GM15510 (cell line): Measurements from ENCODE around the gene CYBC1.

Experiments used
- POLR2A ChIP-seq: IDR thresholded peaks from 3 replicates; pipeline ENCODE4 v1.6.1; 2011; ENCODE audit warnings: borderline replicate concordance; ENCODE audit not compliant: insufficient read length; ENCODE audit errors: extremely low read depth

The CYBC1 gene

GRCh38 chr17:82399041-82399441 is 51.5 kb downstream of the CYBC1 start:
- no peak for TF ChIP-seq POLR2A

GRCh38 chr17:82397449-82398335 is 52.9 kb downstream of the CYBC1 start:
- no peak for TF ChIP-seq POLR2A

DNA sequence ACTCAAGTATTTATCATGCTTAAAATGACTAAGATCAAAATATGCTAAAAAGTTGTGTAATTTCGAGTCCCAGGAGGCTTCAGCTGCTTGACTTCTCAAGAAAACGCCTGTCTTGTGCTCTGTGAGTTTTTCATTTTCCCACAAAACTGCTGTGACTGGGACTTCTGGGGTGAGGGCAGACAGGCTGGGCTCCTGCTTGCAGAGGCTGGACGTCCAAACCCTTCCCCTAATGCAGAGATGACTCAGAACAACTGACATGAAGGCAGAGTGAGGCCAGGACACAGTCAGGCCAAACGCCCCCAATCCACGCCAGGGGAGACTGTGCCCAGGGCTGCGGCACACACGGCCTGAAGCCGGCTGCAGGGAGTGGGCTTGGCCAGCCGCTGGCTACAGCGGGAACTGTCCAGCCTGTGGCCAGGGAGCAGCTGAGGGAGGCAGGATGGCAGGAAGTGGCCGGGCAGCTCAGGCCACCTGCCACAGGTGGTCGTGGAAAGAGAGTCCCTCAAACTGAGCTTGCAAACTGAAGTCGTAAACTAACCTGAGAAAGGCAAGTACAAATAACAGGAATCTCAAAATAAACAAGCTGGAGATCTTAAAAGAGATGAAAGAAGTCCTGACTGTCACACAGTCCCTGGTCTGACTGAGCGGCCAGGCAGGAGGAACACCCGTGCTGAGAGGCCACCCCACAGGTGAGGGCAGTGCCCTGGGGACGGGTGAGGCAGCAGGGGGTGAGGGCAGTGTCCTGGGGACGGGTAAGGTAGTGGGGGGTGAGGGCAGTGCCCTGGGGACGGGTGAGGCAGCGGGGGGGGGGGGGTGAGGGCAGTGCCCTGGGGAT is 53.7 kb downstream of the CYBC1 start:
- TF ChIP-seq POLR2A: no peak

- TF ChIP-seq POLR2A: no peak
Measured at GRCh38 chr17:82394278-82394677, 56.3 kb downstream of the CYBC1 start.

- TF ChIP-seq POLR2A: no peak
Measured at GRCh38 chr17:82392941-82393340, 57.6 kb downstream of the CYBC1 start.
